RPMI7951 (cell line): Measurements from ENCODE around the gene NRF1. TPM values are rescaled to one million over a fixed set of nuclear protein-coding genes. Genes with fewer than 3 reads are reported as not detected.
"Not testable (repeated sequence)": the region's sequence is repeated elsewhere in the genome, so short reads cannot be mapped to it uniquely, and the experiment has no call there.

ENCODE experiments used
- DNase-seq: peaks from one replicate; pipeline ENCODE4 v3.0.0-alpha.2; 2012; ENCODE audit warnings: low read depth
- total RNA-seq: library from RNA; depleted of rRNA; stranded (reverse); fragments of >200 nt; shearing (Covaris generic); gene quantifications from 2 replicates; pipeline ENCODE4 v1.2.3, GENCODE V29; 2014

Gene NRF1
- total RNA-seq, 1 experiment from 2014 or later: 7.2 TPM

DNA sequence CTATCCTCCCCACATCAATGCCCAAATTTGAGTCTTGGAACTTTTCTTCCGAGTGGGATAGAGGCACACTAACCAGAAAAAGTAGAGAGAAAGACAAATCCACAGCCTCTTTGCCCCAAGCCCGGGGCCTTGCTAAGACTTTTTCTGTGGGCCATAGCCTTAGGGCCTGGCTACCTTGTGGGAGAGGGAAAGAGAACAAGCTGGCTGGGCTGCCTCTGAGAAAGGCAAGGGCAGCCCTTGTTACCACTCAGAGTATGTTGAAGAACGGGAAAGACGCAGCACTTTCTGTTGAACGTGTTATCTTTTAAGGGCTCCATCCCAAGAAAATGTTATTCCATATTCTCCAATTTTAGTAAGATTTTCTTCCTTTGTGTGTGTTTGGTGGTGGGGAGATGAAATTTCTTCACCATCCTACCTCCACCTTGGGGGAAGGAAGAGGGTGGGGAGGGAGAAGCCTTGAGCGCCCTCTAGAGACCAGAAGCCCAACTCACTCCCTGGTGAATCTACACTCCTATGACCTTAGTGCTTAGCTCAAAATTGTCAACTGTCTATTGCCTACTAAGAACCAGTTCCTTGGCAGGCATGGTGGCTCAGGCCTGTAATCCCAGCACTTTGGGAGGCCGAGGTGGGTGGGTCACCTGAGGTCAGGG lies 3.9 kb upstream of the NRF1 start:
- peak; percentile 42 for DNase-seq

DNA sequence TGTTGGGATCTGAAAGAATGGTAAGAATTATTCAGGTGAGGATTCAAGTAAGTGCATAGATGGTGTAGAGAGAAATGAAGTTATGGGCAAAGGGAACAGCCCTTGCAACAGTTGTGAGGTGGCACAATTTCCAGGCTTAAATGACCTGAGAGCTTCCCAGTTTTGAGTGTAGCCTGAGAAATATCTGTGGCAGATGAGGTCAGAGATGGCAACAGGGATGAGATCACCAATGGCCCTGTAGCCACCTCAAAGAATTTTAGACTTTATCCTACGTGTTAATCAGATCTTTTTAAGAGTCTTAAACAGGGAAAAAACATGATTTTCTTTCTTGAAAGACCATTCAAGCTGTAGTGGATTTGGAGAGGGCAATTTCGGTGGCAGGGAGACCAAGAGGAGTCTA lies 1.9 kb upstream of the NRF1 start:
- no peak for DNase-seq

DNA sequence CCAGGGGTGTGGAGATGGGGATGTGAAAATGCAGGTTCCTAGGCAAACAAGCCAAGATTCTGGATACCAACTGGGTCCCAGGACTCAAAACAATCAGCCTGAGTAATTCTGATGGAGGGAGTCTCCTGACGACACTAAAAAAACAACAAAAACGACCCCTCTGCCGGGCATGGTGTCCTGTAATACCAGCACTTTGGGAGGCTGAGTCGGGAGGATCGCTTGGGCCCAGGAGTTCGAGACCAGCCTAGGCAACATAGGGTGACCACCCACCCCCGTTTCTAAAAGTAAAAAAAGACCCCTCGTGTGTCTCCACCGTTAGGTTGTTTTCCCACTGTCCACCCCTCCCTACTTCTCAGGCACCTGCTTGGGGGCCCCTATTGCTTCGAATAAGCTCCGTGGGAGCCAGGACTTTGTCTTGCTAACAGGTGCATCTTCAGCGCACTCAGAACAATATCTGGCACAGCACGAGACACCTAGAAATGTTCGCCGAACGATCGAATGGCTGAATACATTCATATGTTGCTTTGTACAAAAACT lies 743 bp upstream of the NRF1 start:
- DNase-seq: no peak

DNA sequence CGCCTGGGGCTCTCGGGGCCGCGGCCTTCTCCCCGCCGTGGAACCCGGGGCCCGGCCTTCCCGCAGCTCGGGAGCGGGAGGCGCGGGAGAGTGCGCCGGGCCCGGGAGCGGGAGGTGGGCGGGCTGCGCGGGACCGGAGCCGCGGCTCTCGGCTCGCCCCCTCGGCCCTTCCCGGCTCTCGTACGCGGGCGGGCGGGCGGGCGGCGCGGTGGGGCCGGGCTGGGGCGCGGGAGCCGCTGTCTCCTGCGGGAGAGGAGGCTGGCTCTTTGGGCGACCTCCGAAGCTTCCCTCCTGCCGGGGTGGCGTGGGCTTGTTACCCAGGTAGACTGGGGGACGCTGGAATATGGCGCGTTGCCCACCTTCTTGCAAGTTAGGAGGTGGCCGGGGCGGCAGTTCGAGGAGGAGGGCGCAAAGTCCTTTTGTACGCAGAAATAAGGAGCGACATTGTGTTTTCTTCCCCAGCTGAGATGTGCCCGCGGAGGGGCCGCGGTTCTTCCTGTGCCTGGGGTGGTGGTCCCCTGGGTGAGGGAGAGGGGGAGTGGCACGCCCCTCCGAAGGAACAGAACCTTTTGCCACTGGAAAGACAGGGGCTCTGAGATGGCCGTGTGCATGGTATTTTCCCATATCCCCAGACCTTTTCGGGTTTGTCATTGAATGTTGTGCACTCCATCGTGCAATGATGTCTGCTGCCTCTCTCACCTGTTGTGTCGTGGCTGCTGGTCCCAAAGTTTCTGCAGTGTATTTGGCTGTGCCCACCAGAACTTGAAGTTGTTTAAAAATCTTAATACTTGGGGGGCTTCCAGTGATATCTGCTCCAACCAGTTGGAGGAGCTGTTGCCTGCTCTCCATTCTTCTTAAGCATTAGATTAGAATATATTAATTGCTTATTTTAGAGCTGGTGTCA lies 844 bp downstream of the NRF1 start:
- peak; percentile 32 for DNase-seq

DNA sequence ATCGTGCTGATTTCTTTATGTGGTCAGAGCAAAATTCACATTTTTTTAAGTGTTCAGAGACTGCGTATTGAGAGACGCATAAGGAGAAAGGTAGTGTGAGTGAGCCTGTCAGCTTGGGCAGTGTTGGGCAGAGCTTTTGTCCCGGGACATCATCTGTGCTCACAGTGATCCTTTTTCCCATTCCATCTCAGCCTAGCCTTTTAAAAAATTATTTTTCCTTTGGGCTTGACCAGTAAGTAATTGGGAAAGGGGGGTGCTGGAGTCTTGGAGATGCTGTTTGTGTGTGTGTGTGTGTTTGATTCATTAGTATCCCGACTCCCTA lies 1.5 kb downstream of the NRF1 start:
- DNase-seq: no peak

DNA sequence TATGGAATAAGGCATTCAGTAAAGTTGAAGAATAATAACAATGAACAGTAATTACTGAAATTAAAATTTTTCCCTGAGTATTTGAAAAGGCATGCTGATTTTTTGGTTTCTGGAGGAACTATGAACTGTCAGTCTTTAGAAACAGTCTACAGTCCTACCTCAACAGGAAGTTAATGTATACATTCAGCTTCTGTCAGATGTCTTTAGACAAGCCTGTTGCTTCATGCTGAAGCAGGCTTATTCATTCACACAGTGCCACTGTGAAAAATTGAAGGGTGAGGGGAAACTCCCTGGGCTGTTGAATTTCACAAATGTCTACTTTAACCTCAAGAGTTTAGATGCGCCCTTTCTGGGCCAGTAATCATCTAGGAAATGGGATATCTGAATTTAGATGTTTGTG lies 3.5 kb downstream of the NRF1 start:
- DNase-seq: peak; percentile 14

DNA sequence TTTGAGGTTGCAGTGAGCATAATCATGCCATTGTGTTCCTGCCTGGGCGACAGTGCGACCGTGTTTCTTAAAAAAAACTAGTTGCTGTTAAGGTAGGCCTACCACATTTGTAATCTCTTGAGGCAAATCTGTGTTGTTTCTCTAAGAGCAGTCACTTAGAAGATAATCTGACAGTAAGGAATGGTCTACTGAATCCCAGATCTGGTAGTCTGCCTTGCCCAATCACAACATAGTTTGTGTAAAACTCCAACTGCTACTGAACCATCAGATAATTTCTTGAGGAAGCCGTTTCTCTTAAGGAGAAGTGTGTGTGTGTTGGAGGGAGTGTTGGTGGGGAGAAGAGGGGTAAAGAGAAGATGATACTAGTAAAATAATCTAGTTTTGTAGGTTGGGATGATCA lies 5.0 kb downstream of the NRF1 start:
- DNase-seq: no peak

DNA sequence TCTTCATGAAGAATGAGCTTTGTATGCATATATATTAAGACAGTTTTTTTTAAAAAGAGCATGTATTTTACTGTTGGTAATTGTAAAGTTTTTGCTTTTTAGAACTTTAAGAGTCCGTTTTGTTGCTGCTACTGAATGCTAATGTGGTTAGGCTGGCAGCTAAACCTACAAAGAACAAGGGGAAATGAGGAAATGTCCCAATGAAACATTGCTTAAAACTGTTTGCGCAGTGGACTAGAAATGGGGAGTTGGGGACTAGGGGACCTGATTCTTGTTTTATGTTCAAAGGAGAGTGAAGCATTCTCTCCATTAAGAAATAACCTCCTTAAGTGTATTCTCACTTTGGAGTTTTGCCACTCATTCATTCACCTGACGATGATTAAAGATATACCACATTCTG lies 5.7 kb downstream of the NRF1 start:
- no peak for DNase-seq

DNA sequence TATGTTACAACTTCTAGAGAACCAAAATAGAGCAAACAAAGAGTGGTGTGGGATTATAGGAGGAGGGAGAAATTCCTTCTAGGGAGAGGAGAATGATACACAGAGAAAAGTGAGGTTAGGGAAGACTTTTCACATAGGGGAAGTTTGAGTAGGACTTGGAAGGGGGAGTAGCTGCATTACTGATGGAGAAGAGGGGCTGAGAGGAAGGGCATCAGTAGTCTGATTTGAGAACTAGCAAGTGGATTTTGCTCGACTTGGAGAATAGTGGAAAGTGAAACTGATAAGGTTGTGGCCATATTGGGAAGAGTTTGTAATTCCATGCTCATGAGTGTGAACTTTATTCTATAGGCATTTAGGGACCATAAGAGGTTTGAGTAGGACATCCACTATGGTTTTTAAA lies 6.1 kb downstream of the NRF1 start:
- peak; percentile 29 for DNase-seq

DNA sequence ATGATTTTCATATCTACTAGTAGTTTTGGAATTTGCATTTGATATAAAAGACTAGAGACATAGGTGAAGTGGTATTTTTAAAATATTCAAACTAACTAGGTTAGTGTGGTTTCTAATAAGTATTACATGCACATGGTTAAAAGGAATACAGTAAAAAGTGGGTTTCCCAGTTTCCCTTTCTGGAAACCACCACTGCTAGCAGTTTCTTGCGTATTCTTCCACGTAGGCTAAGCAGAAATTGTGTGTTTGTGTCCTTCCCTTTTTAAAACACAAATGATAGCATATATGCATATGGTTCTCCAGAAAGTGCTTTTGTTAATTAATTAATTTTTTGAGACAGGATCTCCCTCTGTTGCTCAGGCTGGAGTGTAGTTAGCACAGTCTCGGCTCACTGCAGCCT lies 15.4 kb downstream of the NRF1 start:
- no peak for DNase-seq

DNA sequence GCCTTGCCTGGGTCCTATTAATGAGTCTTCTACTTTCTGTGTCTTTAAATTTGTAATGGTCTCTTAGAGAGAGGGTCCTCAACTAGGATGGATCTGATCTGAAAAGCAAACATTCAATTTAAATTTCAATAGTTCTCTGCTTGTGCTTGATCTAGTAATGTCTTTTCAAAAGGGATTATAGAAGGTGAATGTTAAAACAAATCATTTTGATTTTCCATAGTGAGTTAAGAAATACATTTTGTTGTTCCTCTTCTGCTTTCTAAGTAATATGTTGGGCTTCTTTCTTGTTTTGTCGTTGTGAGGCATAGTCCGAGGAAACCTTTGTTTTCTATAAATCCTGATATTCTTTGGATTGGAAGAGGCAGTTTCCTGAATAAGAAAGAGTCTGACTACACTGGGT lies 18.8 kb downstream of the NRF1 start:
- DNase-seq: no peak

DNA sequence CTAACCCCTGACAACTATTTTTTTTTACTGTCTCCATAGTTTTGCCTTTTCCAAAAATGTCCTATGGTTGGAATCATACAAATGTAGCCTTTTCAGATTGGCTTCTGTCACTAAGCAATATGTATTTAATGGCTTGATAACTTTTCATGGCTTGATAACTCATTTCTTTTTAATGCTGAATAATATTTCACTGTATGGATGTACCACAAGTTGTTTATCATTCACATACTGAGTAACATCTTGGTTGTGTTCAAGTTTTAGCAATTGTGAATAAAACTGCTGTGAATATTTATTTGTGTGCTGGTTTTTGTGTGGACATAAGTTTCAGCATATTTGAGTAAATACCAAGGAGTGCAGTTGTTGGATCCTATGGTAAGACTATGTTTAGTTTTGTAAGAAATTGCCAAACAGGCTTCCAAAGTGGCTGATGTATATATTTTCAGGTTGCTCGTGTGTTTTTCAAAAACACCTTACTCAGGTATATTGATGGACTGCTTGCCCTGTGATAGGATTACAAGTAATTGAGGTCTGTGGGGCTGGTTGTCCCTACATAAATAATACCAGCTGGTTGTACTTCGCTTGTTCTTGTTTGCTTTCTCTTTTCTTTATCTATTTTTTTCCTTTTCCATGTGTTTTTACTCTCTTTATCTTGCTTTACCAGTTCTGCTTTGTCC lies 23.0 kb downstream of the NRF1 start:
- DNase-seq: no peak

DNA sequence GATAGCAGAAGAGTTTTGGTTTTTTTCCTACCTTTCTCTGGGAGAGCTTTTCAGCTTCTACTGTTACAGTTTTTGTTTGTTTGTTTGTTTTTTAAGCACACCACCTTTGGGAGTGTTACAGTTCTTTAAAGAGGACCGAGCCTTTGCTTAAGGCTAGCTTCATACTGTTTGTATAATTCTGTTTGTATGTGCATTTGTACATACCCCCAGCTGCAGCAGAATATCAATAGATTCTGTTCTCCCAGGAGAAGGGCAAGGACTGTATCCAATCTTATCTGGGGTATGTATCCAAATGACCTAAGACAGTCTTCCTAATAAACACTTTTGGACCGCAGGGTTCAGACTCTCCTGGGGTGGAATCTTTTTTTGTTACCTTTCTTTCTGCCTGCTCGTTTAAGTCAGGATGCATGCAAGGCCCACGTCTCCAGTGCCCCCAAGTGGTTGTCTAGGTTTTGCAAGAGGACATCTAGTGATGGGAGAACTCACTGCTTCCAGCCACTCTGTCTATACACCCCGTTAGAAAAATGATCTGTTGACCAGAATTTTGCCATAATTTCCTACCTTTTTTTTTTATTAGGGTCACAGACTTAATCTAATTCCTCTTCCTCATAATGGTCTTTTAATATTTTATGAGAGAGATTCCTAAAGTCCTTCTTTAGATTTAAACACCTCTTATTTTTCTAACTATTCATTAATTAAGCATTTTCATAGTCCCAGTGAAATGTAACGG lies 23.9 kb downstream of the NRF1 start:
- peak; percentile 72 for DNase-seq

DNA sequence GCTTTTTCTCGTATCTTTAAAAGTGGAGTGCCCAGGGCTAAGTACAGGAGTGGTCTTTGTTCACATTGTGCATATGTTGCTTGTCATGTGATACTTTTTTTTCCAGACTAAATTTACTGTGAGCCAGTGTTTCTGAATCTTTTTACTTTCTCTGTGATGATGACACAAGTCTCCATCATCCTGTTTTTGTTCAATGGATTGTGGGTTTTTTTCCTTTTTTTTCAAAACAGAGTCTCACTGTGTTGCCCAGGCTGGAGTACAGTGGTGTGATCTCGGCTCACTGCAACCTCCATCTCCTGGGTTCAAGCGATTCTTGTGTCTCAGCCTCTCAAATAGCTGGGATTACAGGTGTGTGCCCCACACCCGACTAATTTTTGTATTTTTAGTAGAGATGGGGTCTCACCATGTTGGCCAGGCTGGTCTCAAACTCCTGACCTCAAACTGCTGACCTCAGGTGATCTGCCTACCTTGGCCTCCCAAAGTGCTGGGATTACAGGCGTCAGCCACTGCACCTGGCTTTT lies 24.6 kb downstream of the NRF1 start:
- not testable (repeated sequence) for DNase-seq

DNA sequence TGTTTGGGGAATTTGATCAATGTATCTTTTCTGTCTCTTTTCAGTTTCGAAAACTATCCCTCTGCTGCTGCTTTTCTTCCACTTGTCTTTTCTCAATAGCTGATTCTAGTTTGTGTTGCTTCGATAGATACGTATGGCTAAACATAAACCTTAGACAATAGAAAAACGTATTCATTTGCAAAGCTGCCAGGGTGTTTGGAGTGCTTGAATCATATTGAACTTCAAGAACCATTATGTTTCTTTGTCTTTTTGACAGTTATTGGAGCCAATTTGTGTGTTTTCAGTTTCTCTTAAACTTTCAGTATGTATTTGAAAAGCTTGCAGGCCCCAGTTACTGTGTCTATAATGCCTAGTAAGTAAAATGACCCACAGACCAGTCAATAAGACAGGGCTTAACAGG lies 25.1 kb downstream of the NRF1 start:
- DNase-seq: no peak

DNA sequence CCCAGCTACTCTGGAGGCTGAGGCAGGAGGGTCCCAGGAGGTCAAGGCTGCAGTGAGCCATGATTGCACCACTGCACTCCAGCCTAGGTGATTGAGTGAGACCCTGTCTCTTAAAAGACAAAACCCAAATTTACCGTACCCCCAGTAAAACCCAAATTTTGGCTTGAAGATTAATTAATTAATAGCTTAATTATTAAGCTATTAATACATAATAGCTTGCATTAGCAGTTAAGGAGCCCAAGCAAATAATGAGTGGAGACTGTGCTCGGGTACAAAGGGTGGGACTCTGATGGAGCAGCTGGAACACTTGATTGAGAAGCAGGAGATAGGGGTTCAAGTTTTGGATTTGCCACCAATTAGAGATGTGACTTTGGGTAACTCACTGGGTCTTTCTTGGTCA lies 28.9 kb downstream of the NRF1 start:
- DNase-seq: no peak

DNA sequence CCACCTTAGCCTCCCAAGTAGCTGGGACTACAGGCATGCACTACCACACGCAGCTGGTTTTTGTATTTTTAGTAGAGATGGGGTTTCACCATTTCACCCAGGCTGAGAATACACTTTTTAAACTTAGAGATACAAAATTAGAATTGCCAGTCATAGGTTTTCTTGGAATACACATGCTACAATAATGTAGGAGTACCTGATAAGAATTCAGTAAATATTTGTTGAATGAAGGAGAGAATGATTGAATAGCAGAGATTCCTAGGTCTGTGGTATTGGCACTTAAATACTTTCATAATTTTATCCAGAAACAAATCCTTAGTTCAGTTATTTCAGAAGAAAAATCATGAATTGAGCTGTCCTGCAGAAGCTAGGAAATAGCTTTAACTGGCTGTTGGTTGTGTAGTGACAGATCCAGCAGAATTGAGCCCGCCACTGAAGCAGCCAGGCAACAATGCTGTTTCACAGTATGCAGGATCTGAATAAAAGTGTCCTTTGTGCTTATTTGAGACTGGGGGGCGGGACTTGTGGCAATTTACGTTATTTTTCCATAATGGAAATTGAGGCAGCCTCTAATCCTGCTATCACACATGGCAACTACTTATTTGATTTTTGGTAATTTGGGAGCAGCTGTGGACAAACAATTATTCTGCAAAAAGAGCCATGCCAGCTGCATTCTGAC lies 31.5 kb downstream of the NRF1 start:
- DNase-seq: no peak

DNA sequence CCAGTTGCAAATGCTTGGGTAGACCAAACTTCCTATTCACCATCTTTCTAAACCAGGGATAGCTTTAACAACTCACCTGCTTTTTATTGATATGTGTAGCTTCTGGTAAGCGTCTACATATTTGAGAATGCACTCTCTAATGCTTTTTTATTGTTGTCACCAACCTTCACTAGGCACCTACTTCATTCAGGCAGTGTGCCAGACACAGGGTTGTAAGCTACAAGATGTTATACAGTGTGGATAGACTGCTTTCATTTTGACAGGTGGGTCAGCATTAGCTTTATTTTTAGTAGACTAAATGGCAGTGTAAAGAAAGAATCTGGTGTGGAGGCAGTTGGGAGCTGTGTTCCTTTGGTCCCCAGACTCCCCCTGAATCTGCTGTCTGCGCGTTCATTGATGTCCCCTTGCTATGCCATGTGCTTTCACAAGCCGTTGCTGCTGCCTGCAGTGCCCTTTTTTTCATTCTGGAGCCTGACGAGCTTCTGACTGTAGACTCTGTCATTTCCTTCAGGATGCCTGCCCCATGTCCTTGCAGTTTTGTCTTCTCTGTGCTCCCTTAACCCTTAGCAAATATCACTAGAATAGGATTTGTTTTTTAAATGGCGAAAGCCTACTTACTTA lies 32.1 kb downstream of the NRF1 start:
- no peak for DNase-seq

DNA sequence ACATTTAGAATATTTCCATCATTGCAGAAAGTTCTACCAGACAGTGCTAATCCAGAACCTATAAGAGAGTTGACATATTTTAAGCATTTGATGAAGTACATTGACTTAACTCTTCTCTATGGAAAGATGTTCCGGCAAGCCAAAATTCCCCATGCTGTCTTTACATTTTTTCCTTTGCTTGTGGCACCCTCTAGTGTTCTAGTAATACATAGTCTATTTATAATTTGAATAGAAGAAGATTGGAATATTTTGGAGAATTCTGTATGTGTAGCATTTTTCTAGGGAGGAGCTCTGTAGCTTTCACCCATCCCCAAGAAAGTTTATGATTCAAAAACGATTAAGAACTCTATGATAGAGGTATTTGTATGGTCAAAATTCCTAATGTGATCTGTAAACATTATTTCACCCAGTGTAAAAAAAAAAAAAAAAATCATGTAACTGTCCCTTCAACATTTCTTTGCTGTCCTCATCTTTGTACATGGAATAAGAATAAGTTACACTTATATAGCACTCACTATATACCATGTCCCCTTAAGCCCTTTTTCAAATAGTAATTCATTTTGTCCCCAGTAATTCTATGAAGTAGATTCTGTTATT lies 33.2 kb downstream of the NRF1 start:
- DNase-seq: peak; percentile 62

DNA sequence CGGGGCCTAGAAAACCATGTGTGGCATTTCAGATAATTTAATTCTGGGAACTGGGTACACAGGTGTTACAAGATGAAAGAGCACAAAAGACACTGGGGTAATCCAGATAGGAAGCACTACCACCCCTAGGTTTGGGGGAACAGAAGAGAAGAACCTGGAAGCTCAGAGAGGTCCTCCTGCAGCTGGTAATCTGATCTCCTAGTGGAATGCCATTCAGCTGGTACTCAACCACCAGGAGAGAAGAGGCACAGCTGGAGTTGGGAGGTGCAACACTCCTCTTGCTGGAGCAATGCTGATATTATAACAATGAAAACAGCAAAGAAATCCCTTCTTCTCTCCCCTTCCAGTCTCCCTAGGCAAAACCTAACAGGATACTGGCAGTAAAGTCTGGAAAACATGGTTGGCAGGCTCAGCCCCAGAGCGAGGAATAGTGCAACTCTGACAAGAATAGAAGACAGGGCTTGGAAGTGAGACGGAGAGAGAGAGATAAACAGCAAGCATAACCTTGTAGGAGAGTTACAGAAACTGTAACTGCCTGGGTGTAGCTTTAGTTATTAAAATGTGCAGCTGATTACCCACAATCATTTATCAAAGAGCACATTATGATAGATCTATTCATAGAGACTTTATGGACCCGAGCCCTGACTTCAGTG lies 35.0 kb downstream of the NRF1 start:
- DNase-seq: no peak
